Panc1 (cell line): ENCODE measurements around the gene SALL4.

Experiments used
- CTCF ChIP-seq: fragments of 450-650 bp; IDR thresholded peaks from 2 replicates; pipeline ENCODE4 v1.5.1; 2017; ENCODE audit warnings: mild to moderate bottlenecking
- POLR2AphosphoS5 ChIP-seq: IDR thresholded peaks from 2 replicates; pipeline ENCODE4 v1.6.1; 2012; ENCODE audit warnings: mild to moderate bottlenecking, low read depth, low read length, moderate library complexity
- REST ChIP-seq, 2 experiments: IDR thresholded peaks; 2 replicates each; pipeline ENCODE4 v1.6.1; 2011 to 2012; ENCODE audit warnings: low read depth in 2 of 2, control low read depth in 1 of 2, low read length in 1 of 2, mild to moderate bottlenecking in 1 of 2, moderate library complexity in 1 of 2; ENCODE audit not compliant: insufficient read depth in 1 of 2
- SIN3A ChIP-seq: IDR thresholded peaks from 2 replicates; pipeline ENCODE4 v1.6.1; 2012; ENCODE audit warnings: low read depth, mild to moderate bottlenecking, low read length, moderate library complexity, borderline replicate concordance; ENCODE audit not compliant: insufficient read depth
- TCF7L2 ChIP-seq: IDR thresholded peaks from 2 replicates; pipeline ENCODE4 v1.6.1; 2011; ENCODE audit warnings: mild to moderate bottlenecking, low read depth, low read length, inconsistent platforms

- TF ChIP-seq CTCF: no peak
- no peak for TF ChIP-seq POLR2AphosphoS5
- no peak for TF ChIP-seq TCF7L2
- no peak for TF ChIP-seq REST (IDR thresholded peaks at IDR 0.05; ENCODE audit: insufficient read depth in 1 of 2, low read depth in 2 of 2, low read length in 1 of 2)
- no peak for TF ChIP-seq SIN3A
Measured at GRCh38 chr20:51735728-51736600, 66.4 kb downstream of the SALL4 start.
